HG03159 (cell line): ENCODE data around the gene UBALD1.
A peak's percentile ranks its signal among the peaks of the same experiment; 100 is the strongest.

Experiments
- ATAC-seq: cut with Tn5 transposase; IDR thresholded peaks from one replicate; pipeline ENCODE4 v1.9.1; 2021; ENCODE audit warnings: mild to moderate bottlenecking, moderate library complexity; ENCODE audit not compliant: unreplicated experiment

UBALD1 gene

GRCh38 chr16:4616047-4616811 is 1.5 kb upstream of the UBALD1 start:
- peak; percentile 75 for ATAC-seq

GRCh38 chr16:4615384-4616046 is 827 bp upstream of the UBALD1 start:
- ATAC-seq, result no peak

GRCh38 chr16:4613636-4614570 is 785 bp downstream of the UBALD1 start:
- ATAC-seq, result no peak

- ATAC-seq, result no peak
These were observed 1.6 kb downstream of the UBALD1 start for GRCh38 chr16:4612977-4613635.

GRCh38 chr16:4612474-4612931 is 2.2 kb downstream of the UBALD1 start:
- ATAC-seq, result no peak

GRCh38 chr16:4611337-4612021 is 3.2 kb downstream of the UBALD1 start:
- no peak for ATAC-seq

GRCh38 chr16:4610011-4611005 is 4.4 kb downstream of the UBALD1 start:
- ATAC-seq, result no peak

GRCh38 chr16:4609200-4610010 is 5.3 kb downstream of the UBALD1 start:
- no peak for ATAC-seq

- no peak for ATAC-seq
These were observed 6.0 kb downstream of the UBALD1 start for GRCh38 chr16:4608704-4608980.

- no peak for ATAC-seq
These were observed 6.6 kb downstream of the UBALD1 start for GRCh38 chr16:4607841-4608703.

- no peak for ATAC-seq
These were observed 8.3 kb downstream of the UBALD1 start for GRCh38 chr16:4606354-4606753.

- no peak for ATAC-seq
These were observed 10.3 kb downstream of the UBALD1 start for GRCh38 chr16:4604401-4604800.

- no peak for ATAC-seq
These were observed 11.0 kb downstream of the UBALD1 start for GRCh38 chr16:4603624-4604170.

GRCh38 chr16:4602331-4602730 is 12.4 kb downstream of the UBALD1 start:
- no peak for ATAC-seq

- ATAC-seq, result no peak
These were observed 12.9 kb downstream of the UBALD1 start for GRCh38 chr16:4601864-4602186.

- ATAC-seq, result no peak
These were observed 13.4 kb downstream of the UBALD1 start for GRCh38 chr16:4601036-4601863.
